CD1c-positive myeloid dendritic cell (primary cell): ENCODE measurements around the gene EFHC2.

Experiments
- DNase-seq: peaks from one replicate; pipeline ENCODE4 v3.0.0-alpha.2; 2016; ENCODE audit errors: extremely low spot score

Gene EFHC2

GRCh38 chrX:44343412-44344141, at the start of gene EFHC2:
Gene EFHC2, minus strand, starts transcription at chrX:44343672. Its CDS starts 84 bp downstream, at chrX:44343588.
- DNase-seq = peak; percentile 53

- no peak for DNase-seq
Observed at GRCh38 chrX:44392767-44393166, 49.3 kb upstream of the EFHC2 start.

GRCh38 chrX:44384688-44385338, 41.3 kb upstream of the EFHC2 start:
- no peak for DNase-seq

- no peak for DNase-seq
Observed at GRCh38 chrX:44382871-44383270, 39.4 kb upstream of the EFHC2 start.

GRCh38 chrX:44352758-44353157, 9.3 kb upstream of the EFHC2 start:
- DNase-seq = no peak

GRCh38 chrX:44349561-44349960, 6.1 kb upstream of the EFHC2 start:
- DNase-seq = no peak

GRCh38 chrX:44344687-44345086, 1.2 kb upstream of the EFHC2 start:
- peak; percentile 1 for DNase-seq

GRCh38 chrX:44344194-44344593, 722 bp upstream of the EFHC2 start:
- peak; percentile 30 for DNase-seq

GRCh38 chrX:44342866-44343265, 606 bp downstream of the EFHC2 start:
- DNase-seq = no peak

GRCh38 chrX:44338361-44338760, 5.1 kb downstream of the EFHC2 start:
- DNase-seq = no peak

GRCh38 chrX:44332437-44332836, 11.0 kb downstream of the EFHC2 start:
- no peak for DNase-seq

- DNase-seq = no peak
Observed at GRCh38 chrX:44330227-44330626, 13.2 kb downstream of the EFHC2 start.

GRCh38 chrX:44319550-44319949, 23.9 kb downstream of the EFHC2 start:
- no peak for DNase-seq

- DNase-seq = no peak
Observed at GRCh38 chrX:44317181-44317580, 26.3 kb downstream of the EFHC2 start.

GRCh38 chrX:44314808-44315207, 28.7 kb downstream of the EFHC2 start:
- no peak for DNase-seq

GRCh38 chrX:44314259-44314734, 29.2 kb downstream of the EFHC2 start:
- peak; percentile 45 for DNase-seq

GRCh38 chrX:44312421-44312820, 31.1 kb downstream of the EFHC2 start:
- DNase-seq = no peak

GRCh38 chrX:44310227-44310626, 33.2 kb downstream of the EFHC2 start:
- DNase-seq = no peak

GRCh38 chrX:44308869-44309268, 34.6 kb downstream of the EFHC2 start:
- DNase-seq = no peak

- DNase-seq = no peak
Observed at GRCh38 chrX:44306356-44306755, 37.1 kb downstream of the EFHC2 start.

GRCh38 chrX:44305921-44306320, 37.6 kb downstream of the EFHC2 start:
- no peak for DNase-seq

GRCh38 chrX:44303119-44303518, 40.4 kb downstream of the EFHC2 start:
- no peak for DNase-seq

GRCh38 chrX:44299177-44299576, 44.3 kb downstream of the EFHC2 start:
- DNase-seq = no peak
